Kidney (tissue), 14 donors: Measurements from ENCODE around the gene SNX19. TPM values are rescaled to one million over a fixed set of nuclear protein-coding genes. Genes with fewer than 3 reads are reported as not detected.
A peak's percentile ranks its signal among the peaks of the same experiment; 100 is the strongest.

Source experiments
- DNase-seq, 5 donors: peaks; one replicate each; pipeline ENCODE4 v3.0.0-alpha.2; 2013 to 2020
- FAIRE-seq: peaks from 2 replicates; lab custom pipeline; 2012; peaks lifted over from hg19 to GRCh38; lab: Jason Lieb, UNC
- H3K27ac ChIP-seq, 2 donors: one replicate each; pipeline ENCODE4 v1.7.0; 2013; ENCODE audit warnings: low read depth in 2 of 2, low read length in 2 of 2, inconsistent platforms in 1 of 2
- H3K27me3 ChIP-seq: one replicate; pipeline ENCODE4 v1.7.1; 2013; ENCODE audit warnings: low read length, inconsistent platforms; ENCODE audit not compliant: control insufficient read depth, insufficient read depth
- H3K36me3 ChIP-seq, 3 donors: one replicate each; pipeline versions ENCODE4 v1.7.0 to v1.7.1; 2013; ENCODE audit warnings: low read length in 3 of 3, control low read depth in 1 of 3, inconsistent platforms in 1 of 3; ENCODE audit not compliant: insufficient read depth in 3 of 3, control insufficient read depth in 2 of 3
- H3K4me1 ChIP-seq, 3 donors: one replicate each; pipeline versions ENCODE4 v1.7.0 to v1.7.1; 2013; ENCODE audit warnings: low read length in 3 of 3, inconsistent platforms in 1 of 3, low read depth in 1 of 3; ENCODE audit not compliant: control insufficient read depth in 2 of 3, insufficient read depth in 2 of 3
- H3K4me3 ChIP-seq, 3 donors: one replicate each; pipeline versions ENCODE4 v1.7.0 to v1.8.1; 2013; ENCODE audit warnings: low read length in 3 of 3, control low read depth in 1 of 3, inconsistent platforms in 1 of 3
- H3K9ac ChIP-seq, 3 donors: one replicate each; pipeline versions ENCODE4 v1.7.0 to v1.7.1; 2013; ENCODE audit warnings: low read length in 3 of 3, control low read depth in 1 of 3, inconsistent platforms in 1 of 3
- H3K9me3 ChIP-seq, 3 donors: one replicate each; pipeline versions ENCODE4 v1.7.0 to v1.7.1; 2013; ENCODE audit warnings: low read length in 3 of 3, control low read depth in 1 of 3, inconsistent platforms in 1 of 3; ENCODE audit not compliant: control insufficient read depth in 2 of 3, insufficient read depth in 1 of 3
- intact Hi-C: fragments of 100-400 bp; cut with DNase I; formaldehyde crosslinking; loops from one replicate; pipeline ENCODE4 v1.11.1; 2022
- polyA plus RNA-seq: library from polyadenylated mRNA; stranded (reverse); fragments of 350-450 nt; fragmentation: Illumina TruSeq; extraction: RNeasy Lipid Tissue Mini Kit (QIAGEN cat#74804); gene quantifications from one replicate; pipeline ENCODE4 v1.2.3, GENCODE V29; 2014; ENCODE audit warnings: low read depth, low replicate concordance; ENCODE audit not compliant: insufficient read depth
- total RNA-seq: library from RNA; stranded (reverse); fragmentation: NEBNext Ultra II Directional; extraction: Animal tissue kit (Norgen Biotek cat#: 25700); gene quantifications from one replicate; pipeline ENCODE4 v1.2.1, GENCODE V29; 2021
- TF ChIP-seq, protein P1 (sequence below): IDR thresholded peaks from 3 replicates; pipeline ENCODE4 v1.5.1; 2012; ENCODE audit warnings: mild to moderate bottlenecking, moderate library complexity, borderline replicate concordance; ENCODE audit not compliant: insufficient read depth; ENCODE audit errors: extremely low read depth
- donor health status: control.
- donor health status: control.
- donor health status: control.
- donor health status: control.
- donor health status: control.
- donor health status: DM: yes; HTN: yes; CAD: no.
- donor health status: Normal renal cell carcinoma (clear cell type).

SNX19 gene
- total and polyA plus RNA-seq, 2 donors from 2014 or later = 16.9 to 67.5 TPM

GRCh38 chr11:130908770-130909625, 7.3 kb downstream of the SNX19 start:
- Histone ChIP-seq H3K27ac (peak overlapping the region in 1 of 2 donors; percentile 8), H3K9ac (no peak overlapping the region)
- no peak for FAIRE-seq

GRCh38 chr11:130908061-130908460, 8.2 kb downstream of the SNX19 start:
- TF ChIP-seq, protein P1, sequence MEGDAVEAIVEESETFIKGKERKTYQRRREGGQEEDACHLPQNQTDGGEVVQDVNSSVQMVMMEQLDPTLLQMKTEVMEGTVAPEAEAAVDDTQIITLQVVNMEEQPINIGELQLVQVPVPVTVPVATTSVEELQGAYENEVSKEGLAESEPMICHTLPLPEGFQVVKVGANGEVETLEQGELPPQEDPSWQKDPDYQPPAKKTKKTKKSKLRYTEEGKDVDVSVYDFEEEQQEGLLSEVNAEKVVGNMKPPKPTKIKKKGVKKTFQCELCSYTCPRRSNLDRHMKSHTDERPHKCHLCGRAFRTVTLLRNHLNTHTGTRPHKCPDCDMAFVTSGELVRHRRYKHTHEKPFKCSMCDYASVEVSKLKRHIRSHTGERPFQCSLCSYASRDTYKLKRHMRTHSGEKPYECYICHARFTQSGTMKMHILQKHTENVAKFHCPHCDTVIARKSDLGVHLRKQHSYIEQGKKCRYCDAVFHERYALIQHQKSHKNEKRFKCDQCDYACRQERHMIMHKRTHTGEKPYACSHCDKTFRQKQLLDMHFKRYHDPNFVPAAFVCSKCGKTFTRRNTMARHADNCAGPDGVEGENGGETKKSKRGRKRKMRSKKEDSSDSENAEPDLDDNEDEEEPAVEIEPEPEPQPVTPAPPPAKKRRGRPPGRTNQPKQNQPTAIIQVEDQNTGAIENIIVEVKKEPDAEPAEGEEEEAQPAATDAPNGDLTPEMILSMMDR = no peak
- Histone ChIP-seq H3K27ac (no peak overlapping the region), H3K4me3 (no peak overlapping the region), H3K27me3 (no peaks in the 10 kb centered on the region), H3K36me3 (peaks cover 13 to 64% (median 38%) of the 10 kb centered on the region in 3 donors), H3K9ac (no peak overlapping the region), H3K9me3 (no peaks in the 10 kb centered on the region), H3K4me1 (peaks cover 0 to 3% (median 0%) of the 10 kb centered on the region in 3 donors)
- DNase-seq = no peak
- intact Hi-C loops = no loop called here
- no peak for FAIRE-seq

More at GRCh38 chr11:130908770-130909625, 7.3 kb downstream of the SNX19 start:
- intact Hi-C loops = no loop called here
- no peaks in the 10 kb centered on the region for H3K27me3 ChIP-seq
- TF ChIP-seq, protein P1 = no peak
- no peak for DNase-seq
- H3K9me3 ChIP-seq = no peaks in the 10 kb centered on the region
- peaks cover 0 to 4% (median 0%) of the 10 kb centered on the region in 3 donors for H3K4me1 ChIP-seq
- H3K4me3 ChIP-seq = no peak overlapping the region
- peaks cover 10 to 63% (median 37%) of the 10 kb centered on the region in 3 donors for H3K36me3 ChIP-seq

- H3K36me3 ChIP-seq = peaks cover 16 to 70% (median 44%) of the 10 kb centered on the region in 3 donors
- H3K9ac ChIP-seq = no peak overlapping the region
- H3K27me3 ChIP-seq = no peaks in the 10 kb centered on the region
- DNase-seq = no peak
- TF ChIP-seq, protein P1 = no peak
- intact Hi-C loops = no loop called here
- peaks cover 0 to under 1% (median 0%) of the 10 kb centered on the region in 3 donors for H3K4me1 ChIP-seq
- no peak for FAIRE-seq
- H3K9me3 ChIP-seq = no peaks in the 10 kb centered on the region
- H3K4me3 ChIP-seq = no peak overlapping the region
- no peak overlapping the region for H3K27ac ChIP-seq
These were observed 9.1 kb downstream of the SNX19 start for GRCh38 chr11:130907229-130907628.
